Gastrocnemius medialis (tissue), 4 donors: ENCODE measurements around the gene CXCL17.

Source experiments
- CTCF ChIP-seq, 5 experiments: fragments of 450-650 bp in 3 of 5; fragments of 200-600 bp in 2 of 5; sonication (generic) in 2 of 5; IDR thresholded peaks in 4 of 5; conservative IDR thresholded peaks in 1 of 5; 1 replicate in 4 of 5; 2 replicates in 1 of 5; pipeline ENCODE4 v1.5.1; 2016 to 2019; ENCODE audit warnings: antibody characterized with exemption in 5 of 5, mild to moderate bottlenecking in 3 of 5, moderate library complexity in 3 of 5
- POLR2A ChIP-seq, 2 donors: fragments of 450-650 bp; IDR thresholded peaks; one replicate each; pipeline ENCODE4 v1.6.1; 2017; ENCODE audit warnings: antibody characterized with exemption in 2 of 2, mild to moderate bottlenecking in 2 of 2, moderate library complexity in 2 of 2

DNA sequence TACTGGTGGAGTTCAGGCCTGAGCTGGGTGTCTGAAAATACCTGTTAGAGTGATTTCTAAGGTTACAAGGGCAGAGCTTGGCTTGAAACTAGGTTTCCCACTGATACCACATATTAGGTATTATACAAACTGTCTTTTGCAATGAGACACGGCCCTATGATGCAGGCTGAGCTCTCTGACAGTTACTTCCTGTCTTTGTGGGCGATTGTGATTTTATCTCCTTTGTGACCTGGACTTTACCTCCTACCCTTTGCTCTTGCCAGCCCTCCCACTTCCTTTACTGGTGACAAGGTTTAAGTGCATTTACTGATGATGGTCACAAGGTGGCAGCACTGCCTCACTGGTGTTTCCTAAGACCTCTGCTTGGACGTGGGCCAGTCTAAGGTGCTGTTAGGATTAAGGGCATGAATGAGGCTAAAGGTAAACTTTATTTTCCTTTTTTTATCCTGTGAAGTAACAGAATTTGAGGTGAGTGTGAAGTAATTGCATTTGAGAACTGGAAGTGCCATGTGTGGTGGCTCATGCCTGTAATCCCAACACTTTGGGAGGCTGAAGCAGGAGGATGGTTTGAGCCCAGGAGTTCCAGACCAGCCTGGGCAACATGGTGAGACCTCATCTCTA lies 7.7 kb upstream of the CXCL17 start:
- TF ChIP-seq CTCF (IDR thresholded peaks at IDR 0.05 in 4 of 5, conservative IDR thresholded peaks at IDR 0.05 in 1 of 5) = peak; percentile 74 to 83 (median 79)
- TF ChIP-seq POLR2A (IDR thresholded peaks at IDR 0.05) = no peak
